Endothelial cell of umbilical vein (primary cell): ENCODE measurements around the gene LPP. TPM values are rescaled to one million over a fixed set of nuclear protein-coding genes. Genes with fewer than 3 reads are reported as not detected.

Experiments
- BruUV-seq: library from RNA; stranded (reverse); fragments of 400-500 nt; replicated peaks from 2 replicates; lab custom pipeline; 2021; lab: Mats Ljungman, UMichigan
- CTCF ChIA-PET: fragments of 300-600, 350-600 bp; sonication (Branson Sonifier 250); formaldehyde crosslinking; loops from one replicate; lab custom pipeline; 2021; ENCODE audit warnings: antibody characterized with exemption, inconsistent platforms; lab: Charles Lee
- POLR2A ChIA-PET: fragments of 300-600, 350-600 bp; sonication (Branson Sonifier 250); formaldehyde crosslinking; loops from one replicate; lab custom pipeline; 2021; ENCODE audit warnings: antibody characterized with exemption, inconsistent platforms; lab: Charles Lee
- DNase-seq: peaks from one replicate; pipeline ENCODE4 v3.0.0-alpha.2; 2011; ENCODE audit warnings: low read depth, low spot score
- FAIRE-seq: peaks from 2 replicates; lab custom pipeline; 2011; peaks lifted over from hg19 to GRCh38; lab: Jason Lieb, UNC
- H2AFZ ChIP-seq: 2 replicates; pipeline ENCODE4 v1.6.0; 2012; ENCODE audit warnings: low read depth, low read length, control low read depth, inconsistent platforms
- H3K27ac ChIP-seq: 2 replicates; pipeline ENCODE4 v1.5.1; 2011; ENCODE audit warnings: low read depth, mild to moderate bottlenecking, control low read depth, low read length, moderate library complexity; ENCODE audit not compliant: insufficient read depth
- H3K27me3 ChIP-seq, 2 experiments: 2 replicates each; pipeline versions ENCODE4 v1.6.0 to v1.6.1; 2011; ENCODE audit warnings: low read length in 2 of 2, mixed read lengths in 1 of 2; ENCODE audit not compliant: control insufficient read depth in 2 of 2, insufficient read depth in 2 of 2
- H3K36me3 ChIP-seq, 2 experiments: 2 replicates in 1 of 2; 3 replicates in 1 of 2; pipeline ENCODE4 v1.5.1; 2011; ENCODE audit warnings: low read length in 2 of 2, mild to moderate bottlenecking in 1 of 2, moderate library complexity in 1 of 2; ENCODE audit not compliant: control insufficient read depth in 2 of 2, insufficient read depth in 2 of 2; ENCODE audit errors: extremely low read depth in 1 of 2
- H3K4me1 ChIP-seq: 3 replicates; pipeline ENCODE4 v1.5.1; 2011; ENCODE audit warnings: mild to moderate bottlenecking, low read length; ENCODE audit not compliant: control insufficient read depth, insufficient read depth; ENCODE audit errors: extremely low read depth
- H3K4me2 ChIP-seq: 2 replicates; pipeline ENCODE4 v1.6.1; 2011; ENCODE audit warnings: low read length, control low read depth, mixed read lengths; ENCODE audit not compliant: insufficient read depth
- H3K4me3 ChIP-seq, 3 experiments: fragments of 200-600 bp in 1 of 3; sonication (generic), shearing (Covaris generic) in 1 of 3; replicated peaks in 1 of 3; 2 replicates each; pipeline ENCODE4 v1.5.1; 2011 to 2016; ENCODE audit warnings: control low read depth in 3 of 3, low read length in 3 of 3, mild to moderate bottlenecking in 2 of 3, inconsistent platforms in 1 of 3, low read depth in 1 of 3, moderate library complexity in 1 of 3; ENCODE audit not compliant: insufficient read depth in 1 of 3
- H3K79me2 ChIP-seq: 2 replicates; pipeline ENCODE4 v1.6.0; 2012; ENCODE audit warnings: low read length, inconsistent platforms; ENCODE audit not compliant: control insufficient read depth, insufficient read depth
- H3K9ac ChIP-seq: replicated peaks from 2 replicates; pipeline ENCODE3; 2011; ENCODE audit warnings: low read length, control low read depth; ENCODE audit not compliant: insufficient read depth; ENCODE audit errors: extremely low read depth
- H3K9me1 ChIP-seq: replicated peaks from 3 replicates; pipeline ENCODE4 v1.6.0; 2011; ENCODE audit warnings: mild to moderate bottlenecking, low read length; ENCODE audit not compliant: control insufficient read depth, insufficient read depth; ENCODE audit errors: extremely low read depth
- H3K9me3 ChIP-seq: replicated peaks from 2 replicates; pipeline ENCODE4 v1.5.1; 2012; ENCODE audit warnings: low read length, inconsistent platforms; ENCODE audit not compliant: control insufficient read depth, insufficient read depth
- H4K20me1 ChIP-seq: replicated peaks from 2 replicates; pipeline ENCODE3; 2011; ENCODE audit warnings: mild to moderate bottlenecking, low read length; ENCODE audit not compliant: control insufficient read depth, insufficient read depth; ENCODE audit errors: extremely low read depth
- CTCF ChIP-seq, 2 donors: IDR thresholded peaks; 1 replicate in 1 of 2; 2 replicates in 1 of 2; pipeline ENCODE4 v1.5.1; 2011; ENCODE audit warnings: low read length in 2 of 2, mild to moderate bottlenecking in 2 of 2, moderate library complexity in 2 of 2, control low read depth in 1 of 2, inconsistent platforms in 1 of 2, low read depth in 1 of 2; ENCODE audit not compliant: insufficient read depth in 1 of 2; ENCODE audit errors: extremely low read depth in 1 of 2
- EZH2 ChIP-seq: IDR thresholded peaks from 2 replicates; pipeline ENCODE4 v1.6.1; 2012; ENCODE audit warnings: borderline replicate concordance, low read depth, mild to moderate bottlenecking, moderate library complexity, low read length, inconsistent platforms; ENCODE audit not compliant: severe bottlenecking
- FOS ChIP-seq: IDR thresholded peaks from 2 replicates; pipeline ENCODE4 v1.6.1; 2011; ENCODE audit warnings: mild to moderate bottlenecking, low read length, moderate library complexity, borderline replicate concordance; ENCODE audit not compliant: insufficient read depth
- GATA2 ChIP-seq: IDR thresholded peaks from 2 replicates; pipeline ENCODE4 v1.7.0; 2011; ENCODE audit warnings: low read depth, mild to moderate bottlenecking, moderate library complexity, mixed read lengths, low read length; ENCODE audit not compliant: insufficient read length, insufficient read depth
- JUN ChIP-seq: IDR thresholded peaks from 2 replicates; pipeline ENCODE4 v1.6.1; 2011; ENCODE audit warnings: borderline replicate concordance, low read depth; ENCODE audit not compliant: insufficient read length, insufficient read depth
- MAX ChIP-seq: IDR thresholded peaks from 2 replicates; pipeline ENCODE4 v1.6.1; 2011; ENCODE audit not compliant: insufficient read depth, insufficient read length
- MYC ChIP-seq: IDR thresholded peaks from one replicate; pipeline ENCODE4 v1.6.1; 2011; ENCODE audit warnings: mild to moderate bottlenecking, low read depth, low read length
- POLR2A ChIP-seq: IDR thresholded peaks from 2 replicates; pipeline ENCODE4 v1.6.1; 2012; ENCODE audit warnings: low read depth, mild to moderate bottlenecking, control low read depth, low read length
- POLR2AphosphoS5 ChIP-seq: IDR thresholded peaks from 2 replicates; pipeline ENCODE4 v1.6.1; 2012; ENCODE audit warnings: low read depth, mild to moderate bottlenecking, control low read depth, low read length, moderate library complexity; ENCODE audit not compliant: insufficient read depth
- dilution Hi-C: fragments of 300-500 bp; cut with MboI; formaldehyde crosslinking; loops from one replicate; pipeline ENCODE4 v1.15.0; 2019; ENCODE audit warnings: low sequenced_read_pairs; ENCODE audit not compliant: extremely low pct_ligation_motif_present
- intact Hi-C: fragments of 100-400 bp; cut with micrococcal nuclease; formaldehyde crosslinking; loops from one replicate; pipeline ENCODE4 v1.10.0; 2022
- polyA plus RNA-seq, 4 experiments: library from polyadenylated mRNA; depleted of rRNA in 3 of 4; stranded (reverse) in 3 of 4; unstranded in 1 of 4; fragments of >200 nt; gene quantifications; 2 replicates each; pipeline versions ENCODE4 v1.2.1 to v1.2.3, GENCODE V29; 2011 to 2012; ENCODE audit warnings: missing spikeins in 1 of 4
- total RNA-seq: library from RNA; stranded (reverse); gene quantifications from 2 replicates; pipeline ENCODE4 v1.2.3, GENCODE V29; 2021

The LPP gene
- total and polyA plus RNA-seq, 2 donors (not counting 3 experiments of a cell fraction or from before 2014, with no cell fraction given), result 16.9 to 153 TPM

- Histone ChIP-seq H3K9ac (no peak overlapping the region), H3K27me3 (no peaks in the 10 kb centered on the region), H3K9me1 (no peaks in the 10 kb centered on the region), H3K27ac (no peak overlapping the region), H3K4me3 (no peak overlapping the region), H3K36me3 (peaks cover 2 to 5% of the 10 kb centered on the region in 2 experiments), H4K20me1 (no peaks in the 10 kb centered on the region), H3K4me1 (no peaks in the 10 kb centered on the region), H3K79me2 (no peaks in the 10 kb centered on the region), H3K9me3 (no peaks in the 10 kb centered on the region), H3K4me2 (no peak overlapping the region), H2AFZ (no peak overlapping the region)
- DNase-seq, result no peak
- ChIA-PET CTCF (no interaction called here), POLR2A (no interaction called here)
- dilution Hi-C loops (no loop called here), intact Hi-C loops (no loop called here)
- TF ChIP-seq EZH2 (no peak), CTCF (IDR thresholded peaks at IDR 0.05; ENCODE audit: extremely low read depth in 1 of 2, insufficient read depth in 1 of 2, low read depth in 1 of 2, low read length in 2 of 2) (no peak), POLR2A (no peak), GATA2 (no peak), MYC (no peak), JUN (no peak), FOS (no peak), MAX (no peak), POLR2AphosphoS5 (no peak)
- no TSS peak for BruUV-seq
- FAIRE-seq, result no peak
Observed at GRCh38 chr3:188874576-188874975, 720.6 kb downstream of the LPP start.
